PC-9 (cell line): Measurements from ENCODE around the gene NPHP1.

Source experiments
- EZH2 ChIP-seq: fragments of 200-600 bp; sonication (generic); IDR thresholded peaks from 2 replicates; pipeline ENCODE4 v1.8.0; 2017; ENCODE audit warnings: antibody characterized with exemption, low read depth
- TF ChIP-seq, protein P1 (sequence below): fragments of 200-600 bp; sonication (generic); conservative IDR thresholded peaks from 2 replicates; pipeline ENCODE4 v1.6.1; 2017; ENCODE audit warnings: mixed run types, antibody characterized with exemption, mild to moderate bottlenecking, moderate library complexity

DNA sequence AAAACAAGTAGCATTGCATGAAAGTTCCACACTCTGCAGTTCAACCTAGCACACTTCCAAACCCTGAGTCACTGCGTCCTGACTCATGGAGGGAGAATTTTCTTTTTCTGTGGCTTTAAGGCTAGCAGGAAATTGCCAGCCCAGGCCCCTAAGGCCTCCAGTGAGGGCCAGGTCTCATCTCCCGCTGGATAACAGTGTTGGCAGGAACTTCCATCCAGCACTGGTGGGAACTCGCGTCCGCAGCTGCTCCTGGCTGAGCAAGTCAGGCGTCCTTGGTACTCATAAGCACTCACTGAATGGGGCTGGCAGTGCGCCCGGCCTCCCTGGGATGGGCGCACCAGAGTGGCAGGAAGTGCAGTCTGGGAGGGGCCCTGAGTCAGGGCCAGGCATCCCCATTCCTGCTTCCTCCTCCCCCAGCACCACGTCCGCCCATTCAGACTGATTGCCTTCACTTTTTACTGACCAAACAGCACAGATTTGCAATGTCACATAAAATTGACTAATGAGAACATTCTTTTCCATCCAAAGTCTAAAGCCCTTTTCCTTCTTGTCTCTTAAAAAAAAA is 103.5 kb downstream of the NPHP1 start:
- TF ChIP-seq, protein P1, sequence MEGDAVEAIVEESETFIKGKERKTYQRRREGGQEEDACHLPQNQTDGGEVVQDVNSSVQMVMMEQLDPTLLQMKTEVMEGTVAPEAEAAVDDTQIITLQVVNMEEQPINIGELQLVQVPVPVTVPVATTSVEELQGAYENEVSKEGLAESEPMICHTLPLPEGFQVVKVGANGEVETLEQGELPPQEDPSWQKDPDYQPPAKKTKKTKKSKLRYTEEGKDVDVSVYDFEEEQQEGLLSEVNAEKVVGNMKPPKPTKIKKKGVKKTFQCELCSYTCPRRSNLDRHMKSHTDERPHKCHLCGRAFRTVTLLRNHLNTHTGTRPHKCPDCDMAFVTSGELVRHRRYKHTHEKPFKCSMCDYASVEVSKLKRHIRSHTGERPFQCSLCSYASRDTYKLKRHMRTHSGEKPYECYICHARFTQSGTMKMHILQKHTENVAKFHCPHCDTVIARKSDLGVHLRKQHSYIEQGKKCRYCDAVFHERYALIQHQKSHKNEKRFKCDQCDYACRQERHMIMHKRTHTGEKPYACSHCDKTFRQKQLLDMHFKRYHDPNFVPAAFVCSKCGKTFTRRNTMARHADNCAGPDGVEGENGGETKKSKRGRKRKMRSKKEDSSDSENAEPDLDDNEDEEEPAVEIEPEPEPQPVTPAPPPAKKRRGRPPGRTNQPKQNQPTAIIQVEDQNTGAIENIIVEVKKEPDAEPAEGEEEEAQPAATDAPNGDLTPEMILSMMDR = no peak
- no peak for TF ChIP-seq EZH2
